ENCODE data around the gene ADARB2. TPM values are rescaled to one million over a fixed set of nuclear protein-coding genes. Genes with fewer than 3 reads are reported as not detected.

ADARB2 gene
- total and polyA plus RNA-seq, 10 of the 15 experiments (the other 5 are each of a cell fraction or from before 2014, with no cell fraction given) = 0.02 to 4.1 (median 0.76) TPM

DNA sequence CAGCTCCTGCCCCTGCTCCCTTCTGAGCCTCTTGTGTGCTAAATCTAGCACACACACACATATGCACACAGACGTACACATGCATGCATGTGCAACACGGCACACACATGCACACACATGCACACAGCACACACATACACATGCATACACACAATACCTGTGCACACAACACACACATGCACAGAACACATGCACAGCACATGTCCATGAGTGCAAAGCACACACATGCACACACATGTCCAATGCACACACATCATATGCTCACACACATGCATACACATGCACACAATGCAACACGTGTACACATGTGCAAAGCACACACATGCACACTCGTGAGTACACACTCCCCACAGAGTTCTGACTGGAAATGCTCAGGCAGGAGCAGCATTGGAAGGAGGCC, 566.1 kb downstream of the ADARB2 start:
- TF ChIP-seq CREM (IDR thresholded peaks at IDR 0.05; ENCODE audit: low read depth) (no peak), WRNIP1 (IDR thresholded peaks at IDR 0.05; ENCODE audit: borderline replicate concordance, low read depth, low read length) (no peak), TCF3 (IDR thresholded peaks at IDR 0.05; ENCODE audit: borderline replicate concordance, insufficient read depth, low read depth, low read length) (0 out of 2 replicates have a peak, but pooled peaks have one; percentile 32), NR2C2 (IDR thresholded peaks at IDR 0.05; ENCODE audit: borderline replicate concordance, control insufficient read depth, insufficient read length, low read depth) (peak; percentile 18)
- TF ChIP-seq, protein P1, sequence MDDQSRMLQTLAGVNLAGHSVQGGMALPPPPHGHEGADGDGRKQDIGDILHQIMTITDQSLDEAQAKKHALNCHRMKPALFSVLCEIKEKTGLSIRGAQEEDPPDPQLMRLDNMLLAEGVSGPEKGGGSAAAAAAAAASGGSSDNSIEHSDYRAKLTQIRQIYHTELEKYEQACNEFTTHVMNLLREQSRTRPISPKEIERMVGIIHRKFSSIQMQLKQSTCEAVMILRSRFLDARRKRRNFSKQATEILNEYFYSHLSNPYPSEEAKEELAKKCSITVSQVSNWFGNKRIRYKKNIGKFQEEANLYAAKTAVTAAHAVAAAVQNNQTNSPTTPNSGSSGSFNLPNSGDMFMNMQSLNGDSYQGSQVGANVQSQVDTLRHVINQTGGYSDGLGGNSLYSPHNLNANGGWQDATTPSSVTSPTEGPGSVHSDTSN (IDR thresholded peaks at IDR 0.05; ENCODE audit: insufficient replicate concordance, low read depth, low read length) = peak; percentile 15
- TF ChIP-seq, protein P2, sequence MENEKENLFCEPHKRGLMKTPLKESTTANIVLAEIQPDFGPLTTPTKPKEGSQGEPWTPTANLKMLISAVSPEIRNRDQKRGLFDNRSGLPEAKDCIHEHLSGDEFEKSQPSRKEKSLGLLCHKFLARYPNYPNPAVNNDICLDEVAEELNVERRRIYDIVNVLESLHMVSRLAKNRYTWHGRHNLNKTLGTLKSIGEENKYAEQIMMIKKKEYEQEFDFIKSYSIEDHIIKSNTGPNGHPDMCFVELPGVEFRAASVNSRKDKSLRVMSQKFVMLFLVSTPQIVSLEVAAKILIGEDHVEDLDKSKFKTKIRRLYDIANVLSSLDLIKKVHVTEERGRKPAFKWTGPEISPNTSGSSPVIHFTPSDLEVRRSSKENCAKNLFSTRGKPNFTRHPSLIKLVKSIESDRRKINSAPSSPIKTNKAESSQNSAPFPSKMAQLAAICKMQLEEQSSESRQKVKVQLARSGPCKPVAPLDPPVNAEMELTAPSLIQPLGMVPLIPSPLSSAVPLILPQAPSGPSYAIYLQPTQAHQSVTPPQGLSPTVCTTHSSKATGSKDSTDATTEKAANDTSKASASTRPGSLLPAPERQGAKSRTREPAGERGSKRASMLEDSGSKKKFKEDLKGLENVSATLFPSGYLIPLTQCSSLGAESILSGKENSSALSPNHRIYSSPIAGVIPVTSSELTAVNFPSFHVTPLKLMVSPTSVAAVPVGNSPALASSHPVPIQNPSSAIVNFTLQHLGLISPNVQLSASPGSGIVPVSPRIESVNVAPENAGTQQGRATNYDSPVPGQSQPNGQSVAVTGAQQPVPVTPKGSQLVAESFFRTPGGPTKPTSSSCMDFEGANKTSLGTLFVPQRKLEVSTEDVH (IDR thresholded peaks at IDR 0.05; ENCODE audit: low read depth, partially characterized antibody) = no peak
- TF ChIP-seq, protein P3, sequence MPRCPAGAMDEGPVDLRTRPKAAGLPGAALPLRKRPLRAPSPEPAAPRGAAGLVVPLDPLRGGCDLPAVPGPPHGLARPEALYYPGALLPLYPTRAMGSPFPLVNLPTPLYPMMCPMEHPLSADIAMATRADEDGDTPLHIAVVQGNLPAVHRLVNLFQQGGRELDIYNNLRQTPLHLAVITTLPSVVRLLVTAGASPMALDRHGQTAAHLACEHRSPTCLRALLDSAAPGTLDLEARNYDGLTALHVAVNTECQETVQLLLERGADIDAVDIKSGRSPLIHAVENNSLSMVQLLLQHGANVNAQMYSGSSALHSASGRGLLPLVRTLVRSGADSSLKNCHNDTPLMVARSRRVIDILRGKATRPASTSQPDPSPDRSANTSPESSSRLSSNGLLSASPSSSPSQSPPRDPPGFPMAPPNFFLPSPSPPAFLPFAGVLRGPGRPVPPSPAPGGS (IDR thresholded peaks at IDR 0.05; ENCODE audit: borderline replicate concordance, insufficient read depth, low read depth, low read length, poor library complexity, severe bottlenecking) = peak; percentile 91
- H3K9ac ChIP-seq (ENCODE audit: control insufficient read depth, insufficient read depth, low read length) = no peak overlapping the region
- CTCF ChIA-PET = no interaction called here
- H3K4me1 ChIP-seq (ENCODE audit: control insufficient read depth, insufficient read depth, low read length) = no peaks in the 10 kb centered on the region
- ATAC-seq = no peak
- SMC1A ChIA-PET (ENCODE audit: uncharacterized antibody, unreplicated experiment) = no interaction called here
- no peak for DNase-seq (ENCODE audit: low read depth, low spot score)
- no peaks in the 10 kb centered on the region for H4K20me1 ChIP-seq (ENCODE audit: control insufficient read depth, insufficient read depth)
- WGBS (ENCODE audit: insufficient coverage, insufficient replicate concordance, low lambda C conversion rate, missing lambda C conversion rate) = 43% methylated on average over 4 of the region's 4 CpGs
- no peak overlapping the region for H2AFZ ChIP-seq (ENCODE audit: control insufficient read depth, low read depth, low read length)
- in situ Hi-C loops (cut with MboI) = no loop called here
- no peak overlapping the region for H3K27ac ChIP-seq (ENCODE audit: control insufficient read depth, insufficient read depth)
- no TSS peak for BruUV-seq (replicated peaks)
- H3K4me3 ChIP-seq = no peak overlapping the region
- H3K79me2 ChIP-seq (ENCODE audit: control insufficient read depth, insufficient read depth, low read length) = no peaks in the 10 kb centered on the region
- RAD21 ChIA-PET (ENCODE audit: unreplicated experiment) = interaction anchor here (0.6 kb wide), 1 partner anchor 43 kb away, joined by 3 read pairs; no protein-coding TSS in a partner anchor
- H3K27me3 ChIP-seq (replicated peaks in 1 of 2; ENCODE audit: control insufficient read depth in 2 of 2, insufficient read depth in 2 of 2, low read length in 1 of 2) = peaks cover 0 to 2% of the 10 kb centered on the region in 2 experiments; a peak in 2 of 4 replicates
- FAIRE-seq = no peak
- H3K4me2 ChIP-seq (ENCODE audit: control insufficient read depth, insufficient read depth) = no peak overlapping the region
- H3K36me3 ChIP-seq (ENCODE audit: control insufficient read depth in 2 of 2, insufficient read depth in 2 of 2, low read length in 1 of 2) = no peaks in the 10 kb centered on the region
- intact Hi-C loops (cut with micrococcal nuclease; ENCODE audit: unreplicated experiment) = no loop called here
- POLR2A ChIA-PET = no interaction called here
- no peaks in the 10 kb centered on the region for H3K9me3 ChIP-seq (replicated peaks; ENCODE audit: control insufficient read depth, insufficient read depth, low read length)

Data from GM12878 (cell line).